T1000 (cell line): ENCODE data around the gene MCAM.

Source experiments
- DNase-seq: peaks from one replicate; lab custom pipeline; 2025; ENCODE audit warnings: mixed read lengths; lab: John Stamatoyannopoulos, UW

MCAM gene

DNA sequence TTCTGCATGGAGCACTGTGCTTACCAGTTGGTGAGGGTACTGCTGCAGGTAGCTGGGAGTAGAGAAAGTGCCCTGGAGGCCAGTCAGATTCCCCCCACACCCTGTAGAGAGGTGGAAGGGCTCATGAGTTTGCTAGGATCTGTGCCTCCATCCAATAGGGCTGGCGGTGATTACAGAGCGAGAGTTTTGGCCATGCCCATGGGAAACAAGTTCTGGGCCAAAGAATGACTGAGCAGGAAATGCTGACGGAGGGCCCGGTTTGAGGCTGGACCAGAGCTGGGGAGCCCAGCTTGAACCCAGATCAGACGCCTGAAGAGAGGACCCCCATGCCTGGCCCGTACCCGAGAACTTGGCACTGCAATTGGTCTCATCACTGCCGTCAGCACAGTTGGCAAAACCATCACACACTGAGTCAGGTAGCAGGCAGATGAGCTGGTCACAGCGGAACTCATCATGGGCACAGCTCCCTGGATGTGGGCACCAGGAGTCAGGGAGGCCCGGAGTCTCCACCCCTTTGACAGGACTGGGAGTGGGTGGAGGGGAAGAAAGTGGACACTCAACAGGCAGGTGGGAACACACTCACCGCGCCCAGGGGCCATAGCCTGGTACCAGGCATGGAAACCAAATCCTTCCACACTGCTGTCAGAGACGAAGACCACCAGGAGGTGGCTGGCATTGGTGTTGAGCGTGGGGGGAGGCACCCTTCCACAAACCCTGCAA is 27.5 kb upstream of the MCAM start:
- no peak for DNase-seq

DNA sequence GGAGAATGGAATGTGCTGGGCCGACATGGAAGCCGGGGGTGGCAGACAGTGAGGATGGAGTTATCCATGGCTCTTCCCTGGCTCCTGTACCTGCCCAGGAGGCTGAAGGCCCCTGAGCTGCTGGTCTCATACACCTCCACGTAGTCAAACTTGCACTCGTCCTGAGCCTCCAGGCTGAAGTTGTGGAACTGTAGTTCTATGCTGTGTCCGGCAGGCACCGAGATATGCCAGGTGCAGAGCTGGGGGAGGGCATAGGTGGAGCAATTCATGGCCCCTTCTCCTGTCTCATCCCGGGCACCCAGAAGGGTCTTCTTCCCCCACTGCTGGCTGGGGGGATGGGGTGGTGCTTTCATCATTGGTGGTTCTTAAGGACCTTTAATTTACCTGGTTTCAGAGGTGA is 26.8 kb upstream of the MCAM start:
- no peak for DNase-seq

DNA sequence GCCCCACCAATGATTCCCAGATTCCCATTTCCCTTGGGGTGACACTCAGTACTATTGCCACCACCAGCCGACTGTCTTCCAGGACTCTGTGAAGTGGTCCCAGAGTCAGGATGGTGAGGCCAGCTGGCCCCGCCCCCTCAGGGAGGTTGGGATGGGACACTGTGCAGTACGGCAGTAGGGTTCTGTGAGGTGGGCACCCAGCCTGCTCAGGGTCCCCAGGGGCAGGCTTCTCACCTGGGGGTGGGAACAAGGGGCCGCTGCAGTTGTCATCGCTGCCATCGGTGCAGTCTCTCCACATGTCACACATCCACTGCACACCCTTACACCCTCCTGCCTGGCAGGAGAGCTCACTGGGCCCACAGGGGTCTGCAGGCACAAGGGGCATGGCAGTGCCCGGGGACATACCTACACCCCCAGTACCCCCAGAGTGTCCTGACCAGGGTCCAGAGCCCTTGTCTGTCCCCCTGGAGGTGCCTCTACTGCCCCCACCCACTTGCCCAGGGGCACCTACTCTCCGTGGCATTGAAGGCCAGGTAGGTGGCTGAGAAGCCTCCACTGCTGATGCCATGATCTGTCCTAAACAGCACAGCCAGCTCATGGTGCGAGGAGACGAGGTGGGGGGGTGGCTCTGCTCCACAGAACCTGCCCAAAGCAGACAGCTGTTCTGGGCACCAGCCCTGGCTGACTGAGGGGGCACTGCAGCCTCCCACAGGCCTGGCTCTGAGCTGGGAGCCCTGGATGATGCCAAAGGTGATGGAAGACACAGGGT is 25.6 kb upstream of the MCAM start:
- no peak for DNase-seq

DNA sequence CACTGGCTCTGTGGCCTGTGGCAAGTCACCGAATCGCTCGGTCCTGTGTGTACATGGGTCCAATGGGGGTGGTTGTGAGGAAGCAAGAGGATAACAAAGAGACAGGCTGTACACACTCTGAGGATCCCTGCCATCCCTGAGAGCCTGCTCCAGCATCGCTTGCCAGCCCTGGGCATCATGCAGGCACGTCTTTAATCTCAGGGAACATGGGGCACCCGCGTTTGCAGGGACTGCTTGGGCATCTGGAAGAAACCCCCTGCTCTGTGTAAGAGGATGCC is 25.0 kb upstream of the MCAM start:
- no peak for DNase-seq

DNA sequence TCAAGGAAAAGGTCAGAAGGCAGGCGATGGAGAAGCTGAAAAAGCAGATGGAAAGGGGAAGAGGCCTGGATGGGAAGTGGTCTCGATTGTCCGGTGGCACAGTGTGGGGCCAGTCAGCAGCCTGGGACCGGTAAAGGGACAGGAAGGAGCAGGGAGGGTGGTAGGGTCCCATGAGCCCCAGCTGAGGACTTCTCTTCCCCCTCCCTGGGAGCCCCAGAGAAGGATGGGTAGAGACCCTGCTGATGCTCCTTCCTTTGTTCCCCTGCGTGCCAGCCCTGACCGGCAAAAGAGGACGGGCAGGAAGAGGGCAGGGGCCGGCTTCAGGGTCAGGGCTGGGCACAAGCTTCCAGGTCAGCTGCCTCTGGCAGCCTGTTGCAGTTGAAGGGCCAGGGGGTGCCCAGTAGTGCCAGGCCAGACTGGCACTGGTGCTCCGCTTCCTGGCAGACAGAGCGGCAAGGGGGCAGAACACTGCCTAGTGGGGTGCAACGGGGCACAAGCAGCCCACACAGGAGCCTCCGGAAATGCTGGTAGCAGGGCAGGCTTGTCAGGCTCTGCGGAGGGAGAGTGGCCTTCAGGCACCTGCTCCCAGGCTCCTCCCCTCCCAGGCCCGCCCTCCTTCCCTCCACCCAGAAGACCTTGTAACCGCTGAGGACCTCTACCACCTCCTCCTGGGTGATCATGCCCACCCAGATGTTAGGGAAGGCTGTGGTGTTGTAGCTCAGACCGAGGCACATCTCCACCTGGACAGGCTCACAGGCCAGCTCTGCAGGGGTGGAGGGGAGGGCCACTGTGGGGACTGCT is 24.5 kb upstream of the MCAM start:
- no peak for DNase-seq

DNA sequence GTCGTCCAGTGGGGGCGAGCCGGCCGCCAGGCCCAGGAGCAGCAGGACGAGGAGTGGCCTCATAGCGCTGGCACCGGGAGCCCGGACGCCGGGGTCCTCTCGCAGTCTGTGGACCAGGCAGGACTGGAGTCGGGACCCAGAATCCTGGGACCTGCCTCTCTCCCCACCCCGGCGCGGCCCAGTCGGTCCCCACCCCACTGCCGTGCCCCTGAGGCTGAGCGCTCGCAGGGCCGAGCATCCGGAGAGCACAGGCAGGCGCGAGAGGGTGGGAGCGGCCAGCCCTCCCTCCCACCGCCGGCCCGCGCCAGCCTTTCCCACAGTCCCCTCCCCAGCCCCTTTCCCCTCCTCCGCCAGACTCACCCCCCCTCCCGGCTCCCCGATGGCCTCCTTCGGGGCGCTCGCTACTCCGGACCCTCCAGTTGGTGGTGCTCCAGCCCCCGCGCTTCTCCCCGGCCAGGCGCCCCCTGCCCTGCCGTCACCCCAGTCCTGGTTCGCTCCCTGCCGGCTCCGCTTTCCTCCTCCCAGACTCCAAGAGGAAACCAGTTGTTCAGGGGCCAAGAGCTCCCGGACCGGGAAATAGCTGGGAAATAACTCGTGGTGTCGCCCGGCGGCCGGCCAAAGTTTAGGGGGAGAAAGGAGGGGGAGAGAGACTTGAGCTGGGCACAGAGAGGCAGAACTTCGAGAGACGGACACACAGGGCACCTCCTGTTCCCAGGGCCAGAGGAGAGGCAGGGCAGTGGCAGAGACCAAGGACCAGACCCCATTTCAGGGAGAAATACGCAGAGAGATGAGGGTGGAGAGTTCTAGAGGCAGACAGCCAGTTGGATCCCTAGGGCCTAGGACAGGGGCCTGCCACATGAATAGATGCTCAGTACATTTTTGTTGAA is 23.6 kb upstream of the MCAM start, which contains the start of gene C1QTNF5:
Gene C1QTNF5 (minus strand): TSS at position 549 of the 887 bp plus-strand sequence. CDS start 486 bp downstream, at position 63.
- DNase-seq = no peak

DNA sequence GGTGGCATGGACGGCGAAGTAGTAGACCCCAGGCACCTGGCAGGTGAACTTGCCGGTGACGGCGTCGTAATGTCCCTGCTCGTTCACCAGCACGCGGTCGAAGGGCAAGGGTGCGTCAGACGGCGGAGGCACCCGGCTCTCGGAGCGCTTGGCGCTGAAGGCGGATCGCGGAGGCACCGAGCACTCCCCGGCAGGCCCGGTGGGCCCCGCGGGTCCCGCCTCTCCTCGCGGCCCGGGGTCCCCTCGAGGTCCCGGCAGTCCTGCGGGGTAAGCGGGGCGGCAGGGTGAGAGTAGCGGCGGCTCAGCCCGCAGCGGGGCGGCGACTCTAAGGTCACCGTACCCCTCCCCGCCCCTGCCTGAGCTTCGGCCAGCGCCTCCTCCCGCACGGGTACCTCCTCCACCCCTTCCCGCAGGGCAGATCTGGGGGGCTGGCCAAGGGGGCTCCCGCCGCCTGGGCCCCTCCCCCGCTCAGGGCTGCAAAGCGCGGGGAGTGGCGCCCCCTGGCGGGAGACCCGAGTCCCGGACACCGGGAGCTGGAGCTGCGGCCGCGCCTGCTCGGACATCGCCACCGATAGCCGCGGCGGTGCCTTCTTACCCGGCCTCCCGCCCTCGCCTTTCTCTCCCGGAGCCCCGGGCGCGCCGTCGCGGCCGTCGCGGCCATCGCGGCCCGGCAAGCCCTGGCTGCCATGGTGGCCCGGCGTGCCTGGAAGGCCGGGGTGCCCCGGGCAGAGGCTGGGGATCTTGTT is 22.8 kb upstream of the MCAM start:
- peak; percentile 42 for DNase-seq

DNA sequence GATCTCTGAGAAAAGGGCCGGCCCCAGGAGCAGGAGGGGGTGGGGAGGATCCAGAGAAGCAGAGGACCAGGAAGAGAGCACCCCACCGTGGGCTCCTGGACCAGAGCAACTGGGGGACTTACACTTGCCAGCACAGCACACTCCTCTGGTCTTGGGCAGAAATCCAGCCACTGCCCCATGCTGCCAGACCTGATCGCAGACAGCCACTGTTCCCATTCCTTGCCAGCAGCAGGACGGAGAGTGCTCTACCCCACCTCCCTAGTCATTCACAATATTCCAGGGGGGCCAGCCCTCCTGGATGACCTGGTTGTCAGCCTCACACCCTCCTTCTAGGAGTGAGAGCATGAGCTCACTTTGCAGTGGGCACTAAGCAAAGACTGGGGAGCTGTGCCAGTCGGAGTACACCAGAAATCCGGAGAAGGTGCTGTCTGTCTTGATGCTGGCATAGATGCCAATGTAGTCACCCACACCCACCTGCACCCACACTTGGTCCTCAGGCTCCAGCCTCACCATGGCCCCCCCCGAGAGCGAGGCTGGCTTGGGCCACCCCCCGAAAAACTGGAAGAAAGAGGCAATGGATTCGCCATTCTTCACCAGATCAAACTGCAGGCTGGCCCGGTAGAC is 22.1 kb upstream of the MCAM start:
- DNase-seq = no peak

DNA sequence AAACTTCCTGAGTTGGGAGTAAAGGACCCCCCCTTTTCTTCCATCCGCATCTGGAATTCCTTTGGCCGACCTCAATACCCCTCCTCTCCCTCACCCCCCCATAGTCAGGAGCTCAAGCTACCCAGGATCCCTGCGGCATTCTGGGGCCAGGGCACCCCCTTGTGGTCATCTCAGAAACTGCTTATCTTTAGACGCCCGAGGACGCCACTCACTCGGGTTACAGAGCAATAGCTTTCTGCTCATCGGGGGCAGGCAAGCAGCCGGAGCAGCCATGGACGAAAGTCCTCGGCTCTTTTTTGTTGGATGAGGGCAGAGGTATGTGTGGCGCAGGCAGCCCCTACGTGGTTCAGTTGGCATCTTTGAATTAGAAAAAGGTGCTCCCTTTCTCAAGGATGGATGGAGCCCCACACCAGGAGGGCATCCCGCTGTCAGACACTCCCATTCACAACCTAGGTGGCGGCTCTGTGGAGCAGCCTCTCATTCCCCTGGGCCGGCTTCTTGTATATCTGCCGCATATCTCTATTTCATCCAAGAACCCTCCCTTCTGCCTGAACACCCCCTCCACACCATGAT is 21.5 kb upstream of the MCAM start:
- peak; percentile 58 for DNase-seq

DNA sequence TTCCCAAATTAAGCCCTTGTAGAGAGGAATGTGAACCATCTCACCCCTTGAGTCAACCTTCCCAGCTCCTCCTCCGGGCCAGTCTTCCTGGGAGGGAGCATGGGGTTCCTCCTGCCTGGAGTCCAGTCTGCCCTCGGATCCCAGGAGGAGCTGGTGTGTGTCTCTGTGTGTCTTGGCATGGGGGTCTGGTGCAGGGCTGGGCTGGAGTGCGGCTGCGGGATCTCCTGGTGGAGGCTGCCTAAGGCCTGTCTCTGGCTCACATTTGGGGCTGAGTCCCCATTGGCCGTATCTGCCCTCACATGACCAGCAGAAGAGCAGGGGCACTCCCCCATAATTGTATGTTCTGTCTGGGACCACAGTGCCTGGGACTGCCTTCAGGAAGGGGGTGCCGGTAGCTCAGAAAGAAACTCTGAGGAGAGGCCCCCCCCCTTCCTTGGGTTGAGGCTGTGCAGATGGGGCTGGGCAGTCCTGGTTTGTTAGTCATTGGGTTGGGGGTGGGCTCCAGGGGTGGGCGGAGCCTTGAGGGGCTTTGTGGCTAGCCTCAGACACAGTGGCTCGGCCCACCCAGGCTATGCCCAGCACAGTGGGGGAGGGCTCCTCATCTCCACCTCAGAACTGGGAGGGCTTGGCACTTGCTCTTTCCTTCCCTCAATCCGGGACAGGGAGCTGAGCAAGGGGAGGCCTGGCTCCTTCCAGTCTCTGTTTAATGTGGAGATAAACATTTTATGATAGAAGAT is 20.8 kb upstream of the MCAM start:
- peak; percentile 51 for DNase-seq

DNA sequence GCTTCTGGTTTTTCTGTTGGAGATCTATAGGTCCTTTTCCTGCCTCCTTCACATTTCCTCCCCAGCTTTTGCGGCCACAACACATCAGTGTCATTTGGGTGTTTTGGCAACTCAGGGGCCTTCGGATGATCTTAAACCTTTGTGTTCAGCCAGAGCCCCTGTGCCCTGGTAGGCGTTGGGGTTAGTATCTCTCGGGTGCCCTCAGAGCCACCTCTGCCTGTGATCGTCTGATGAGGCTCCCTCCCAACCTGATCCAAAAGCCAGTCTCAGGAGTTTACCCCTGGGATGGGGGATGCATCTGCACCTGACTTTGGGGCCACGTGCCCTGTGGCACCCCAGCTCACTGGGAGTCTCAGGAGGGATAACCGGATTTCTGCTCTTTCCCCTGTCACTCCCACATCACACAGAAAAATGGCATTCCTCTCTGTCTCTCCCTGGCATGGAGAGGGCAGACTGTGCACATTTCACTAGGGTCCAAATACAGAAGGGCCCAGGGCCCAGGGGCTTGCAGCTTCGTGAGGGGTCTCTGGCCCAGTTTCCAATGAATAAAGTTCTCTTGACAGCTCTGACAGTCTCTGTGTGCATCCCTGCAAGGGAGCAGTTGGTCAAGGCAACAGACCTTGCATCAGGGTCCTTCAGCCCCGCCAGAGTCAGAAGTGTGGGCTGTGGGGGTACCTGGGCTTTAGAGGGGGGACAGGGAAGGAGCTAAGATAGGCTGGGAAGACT is 20.0 kb upstream of the MCAM start:
- DNase-seq = no peak

DNA sequence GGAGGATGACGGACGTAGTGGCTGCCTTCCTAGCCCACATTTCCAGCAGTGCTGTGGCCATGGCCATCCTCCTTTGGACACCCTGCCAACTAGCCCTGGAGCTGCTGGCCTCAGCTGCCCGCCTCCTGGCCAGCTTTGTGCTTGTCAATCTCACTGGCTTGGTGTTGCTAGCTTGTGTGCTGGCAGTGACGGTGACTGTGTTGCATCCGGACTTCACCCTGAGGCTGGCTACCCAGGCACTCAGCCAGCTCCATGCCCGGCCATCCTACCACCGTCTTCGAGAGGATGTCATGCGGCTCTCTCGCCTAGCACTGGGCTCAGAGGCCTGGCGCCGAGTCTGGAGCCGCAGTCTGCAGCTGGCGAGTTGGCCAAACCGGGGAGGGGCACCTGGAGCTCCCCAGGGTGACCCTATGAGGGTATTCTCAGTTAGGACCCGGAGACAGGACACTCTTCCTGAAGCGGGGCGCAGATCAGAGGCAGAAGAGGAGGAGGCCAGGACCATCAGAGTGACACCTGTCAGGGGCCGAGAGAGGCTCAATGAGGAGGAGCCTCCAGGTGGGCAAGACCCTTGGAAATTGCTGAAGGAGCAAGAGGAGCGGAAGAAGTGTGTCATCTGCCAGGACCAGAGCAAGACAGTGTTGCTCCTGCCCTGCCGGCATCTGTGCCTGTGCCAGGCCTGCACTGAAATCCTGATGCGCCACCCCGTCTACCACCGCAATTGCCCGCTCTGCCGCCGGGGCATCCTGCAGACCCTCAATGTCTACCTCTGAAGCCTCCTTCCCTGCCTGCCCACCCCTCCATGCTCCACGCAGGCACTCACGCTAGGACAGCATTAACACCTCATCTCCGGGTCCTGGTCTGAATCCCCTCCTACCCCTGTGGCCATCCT is 19.0 kb upstream of the MCAM start:
- no peak for DNase-seq

DNA sequence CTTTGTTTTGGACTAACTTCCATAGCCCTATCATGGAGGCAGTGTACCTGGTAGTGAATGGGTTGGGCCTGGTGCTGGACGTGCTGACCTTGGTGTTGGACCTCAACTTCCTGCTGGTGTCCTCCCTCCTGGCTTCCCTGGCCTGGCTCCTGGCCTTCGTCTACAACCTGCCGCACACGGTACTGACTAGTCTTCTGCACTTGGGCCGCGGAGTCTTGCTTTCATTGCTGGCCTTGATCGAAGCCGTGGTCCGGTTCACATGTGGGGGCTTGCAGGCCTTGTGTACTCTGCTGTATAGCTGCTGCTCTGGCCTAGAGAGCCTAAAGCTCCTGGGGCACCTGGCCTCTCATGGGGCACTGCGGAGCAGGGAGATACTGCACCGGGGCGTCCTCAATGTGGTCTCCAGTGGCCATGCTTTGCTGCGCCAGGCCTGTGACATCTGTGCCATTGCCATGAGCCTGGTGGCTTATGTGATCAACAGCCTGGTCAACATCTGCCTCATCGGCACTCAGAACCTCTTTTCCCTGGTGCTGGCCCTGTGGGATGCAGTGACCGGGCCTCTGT is 18.2 kb upstream of the MCAM start:
- no peak for DNase-seq

DNA sequence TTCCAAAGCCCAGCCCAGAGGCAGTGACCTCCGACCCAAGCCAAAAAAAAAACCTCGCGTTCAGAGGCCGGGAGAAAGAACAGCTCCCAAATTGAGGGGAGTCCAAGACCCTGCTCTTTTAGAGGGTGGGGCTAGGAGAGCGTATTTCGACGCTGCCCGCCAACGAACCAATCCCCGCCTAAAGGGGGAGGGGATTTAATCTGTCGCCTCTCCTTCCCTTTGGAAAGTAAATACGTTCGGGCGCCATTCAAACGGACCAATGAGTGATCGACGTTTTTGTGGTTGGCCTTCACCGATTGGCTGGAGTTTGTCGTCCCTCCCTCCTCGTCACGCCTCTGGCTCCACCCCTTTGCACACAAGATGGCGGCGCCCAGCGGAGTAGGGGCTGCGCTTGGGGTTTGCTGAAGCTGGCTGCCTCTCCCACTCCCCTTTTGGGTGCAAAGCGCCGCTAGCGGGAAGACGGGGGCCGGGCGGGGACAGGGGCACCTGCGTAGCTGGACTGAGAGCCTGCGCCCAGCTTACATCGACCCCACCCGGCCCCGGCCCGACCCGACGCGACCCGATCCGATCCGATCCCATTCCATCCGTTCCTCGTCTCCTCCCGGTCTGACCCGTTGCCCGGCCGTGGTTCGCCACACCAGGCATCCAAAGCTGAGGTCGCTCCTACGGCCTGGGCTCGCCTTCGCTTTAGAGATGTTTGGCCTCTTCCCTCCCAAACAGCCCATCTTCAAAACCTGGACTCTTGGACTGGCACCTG is 17.4 kb upstream of the MCAM start, which contains the start of gene RNF26:
Gene RNF26 (plus strand): TSS at position 354 of the 757 bp plus-strand sequence. CDS start 596 bp downstream, outside the sequence.
- DNase-seq = peak; percentile 92

DNA sequence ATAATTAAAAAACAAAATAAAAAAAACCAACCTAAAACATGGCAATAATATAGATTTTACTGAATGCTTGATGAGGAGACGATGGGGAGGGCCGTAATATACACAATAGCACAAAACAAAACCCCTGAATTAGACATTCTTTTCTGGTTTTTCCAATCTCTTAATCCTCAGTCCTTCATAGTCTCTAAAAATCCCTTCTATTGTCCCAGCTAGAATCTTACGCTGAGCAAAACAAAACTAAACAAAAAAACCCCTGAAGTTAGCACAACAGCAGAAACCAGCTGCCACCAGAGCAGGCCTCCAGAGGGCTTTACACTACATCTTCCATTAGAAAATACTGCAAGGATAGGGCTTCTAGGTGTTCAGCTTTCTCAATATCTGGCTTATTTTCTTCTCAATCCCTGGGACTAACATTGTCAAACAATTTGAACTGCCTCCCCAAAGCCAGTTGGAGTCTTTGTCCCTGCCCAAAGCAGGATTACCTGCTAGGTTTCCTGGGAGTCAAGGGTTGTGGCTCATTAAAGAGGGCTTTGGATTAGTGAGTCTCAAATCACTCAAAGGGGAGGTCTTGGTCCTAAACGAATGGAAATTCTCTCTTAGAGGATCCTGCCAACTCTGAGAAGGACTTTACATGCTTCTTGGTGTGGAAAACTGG is 15.3 kb upstream of the MCAM start:
- DNase-seq = no peak

DNA sequence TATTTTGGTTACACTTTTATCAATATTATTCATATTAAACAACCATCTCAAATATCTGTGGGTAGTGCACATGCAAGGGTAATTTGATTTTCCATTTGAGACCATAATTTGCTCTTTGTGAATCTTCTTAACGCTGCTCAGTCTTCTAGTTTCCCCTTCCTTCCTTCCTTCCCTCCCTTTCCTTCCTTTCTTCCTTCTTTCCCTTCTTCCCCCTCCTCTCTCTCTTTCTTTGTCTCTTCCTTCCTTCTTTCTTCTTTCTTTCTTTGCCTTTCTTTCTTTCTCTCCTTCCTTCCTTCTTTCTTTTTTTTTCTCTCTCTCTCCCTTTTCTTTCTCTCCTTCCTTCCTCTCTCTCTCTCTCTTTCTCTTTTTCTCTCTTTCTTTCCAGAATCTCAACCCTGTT is 13.3 kb upstream of the MCAM start:
- DNase-seq = no peak
